22Rv1 (cell line): ENCODE measurements around the gene PLXNA4.

Experiments used
- ZFX ChIP-seq: fragments of 450-650 bp; IDR thresholded peaks from 2 replicates; pipeline ENCODE4 v1.6.1; 2017; ENCODE audit warnings: antibody characterized with exemption, borderline replicate concordance
- TF ChIP-seq, protein P1 (sequence below): fragments of 450-650 bp; IDR thresholded peaks from 2 replicates; pipeline ENCODE4 v1.5.1; 2017; ENCODE audit warnings: mild to moderate bottlenecking

DNA sequence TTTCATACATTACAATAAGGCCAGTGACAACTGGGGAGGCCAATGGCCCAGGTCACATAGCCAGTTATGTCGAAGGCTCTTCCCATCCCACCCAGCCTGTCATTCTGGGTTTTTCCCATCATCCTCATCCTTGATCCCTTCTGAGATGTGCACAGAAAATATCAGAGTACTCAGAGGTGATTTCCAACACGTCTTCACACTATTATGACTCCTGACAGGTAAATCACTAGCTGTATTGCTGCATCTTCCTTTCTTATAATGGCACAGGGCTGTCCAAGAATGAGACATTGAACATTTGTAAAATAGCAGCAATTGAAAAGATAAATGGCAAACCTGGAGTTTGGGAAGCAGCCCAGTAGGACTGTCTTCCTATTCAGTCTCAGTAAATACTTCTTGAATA, 159.9 kb downstream of the PLXNA4 start:
- TF ChIP-seq, protein P1, sequence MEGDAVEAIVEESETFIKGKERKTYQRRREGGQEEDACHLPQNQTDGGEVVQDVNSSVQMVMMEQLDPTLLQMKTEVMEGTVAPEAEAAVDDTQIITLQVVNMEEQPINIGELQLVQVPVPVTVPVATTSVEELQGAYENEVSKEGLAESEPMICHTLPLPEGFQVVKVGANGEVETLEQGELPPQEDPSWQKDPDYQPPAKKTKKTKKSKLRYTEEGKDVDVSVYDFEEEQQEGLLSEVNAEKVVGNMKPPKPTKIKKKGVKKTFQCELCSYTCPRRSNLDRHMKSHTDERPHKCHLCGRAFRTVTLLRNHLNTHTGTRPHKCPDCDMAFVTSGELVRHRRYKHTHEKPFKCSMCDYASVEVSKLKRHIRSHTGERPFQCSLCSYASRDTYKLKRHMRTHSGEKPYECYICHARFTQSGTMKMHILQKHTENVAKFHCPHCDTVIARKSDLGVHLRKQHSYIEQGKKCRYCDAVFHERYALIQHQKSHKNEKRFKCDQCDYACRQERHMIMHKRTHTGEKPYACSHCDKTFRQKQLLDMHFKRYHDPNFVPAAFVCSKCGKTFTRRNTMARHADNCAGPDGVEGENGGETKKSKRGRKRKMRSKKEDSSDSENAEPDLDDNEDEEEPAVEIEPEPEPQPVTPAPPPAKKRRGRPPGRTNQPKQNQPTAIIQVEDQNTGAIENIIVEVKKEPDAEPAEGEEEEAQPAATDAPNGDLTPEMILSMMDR = no peak
- no peak for TF ChIP-seq ZFX
